Liver (tissue), 9 donors: ENCODE measurements around the gene PSMB9. TPM values are rescaled to one million over a fixed set of nuclear protein-coding genes. Genes with fewer than 3 reads are reported as not detected.

Source experiments
- DNase-seq: peaks from one replicate; pipeline ENCODE4 v3.0.0-alpha.2; 2017; ENCODE audit warnings: low spot score
- H3K27ac ChIP-seq, 2 donors: one replicate each; pipeline ENCODE4 v1.7.0; 2013; ENCODE audit warnings: inconsistent platforms in 2 of 2, low read length in 2 of 2, control low read depth in 1 of 2, low read depth in 1 of 2, mild to moderate bottlenecking in 1 of 2
- H3K27me3 ChIP-seq, 4 donors: one replicate each; pipeline versions ENCODE4 v1.6.1 to v1.7.0; 2013; ENCODE audit warnings: low read length in 3 of 4, inconsistent platforms in 1 of 4, mild to moderate bottlenecking in 1 of 4, moderate library complexity in 1 of 4; ENCODE audit not compliant: control insufficient read depth in 4 of 4, insufficient read depth in 4 of 4
- H3K36me3 ChIP-seq, 4 donors: one replicate each; pipeline versions ENCODE4 v1.6.1 to v1.7.0; 2013; ENCODE audit warnings: low read length in 3 of 4, mild to moderate bottlenecking in 3 of 4, low read depth in 1 of 4, moderate library complexity in 1 of 4; ENCODE audit not compliant: control insufficient read depth in 4 of 4, insufficient read depth in 3 of 4
- H3K4me1 ChIP-seq, 4 donors: one replicate each; pipeline versions ENCODE4 v1.6.1 to v1.7.0; 2013; ENCODE audit warnings: low read length in 3 of 4, mild to moderate bottlenecking in 3 of 4, moderate library complexity in 1 of 4; ENCODE audit not compliant: control insufficient read depth in 4 of 4, insufficient read depth in 4 of 4
- H3K4me3 ChIP-seq, 3 donors: one replicate each; pipeline versions ENCODE4 v1.6.1 to v1.7.0; 2013; ENCODE audit warnings: low read length in 3 of 3, control low read depth in 1 of 3, low read depth in 1 of 3, mild to moderate bottlenecking in 1 of 3
- H3K9ac ChIP-seq, 2 donors: one replicate each; pipeline ENCODE4 v1.7.0; 2013; ENCODE audit warnings: low read length in 2 of 2, mild to moderate bottlenecking in 2 of 2, moderate library complexity in 2 of 2, control low read depth in 1 of 2, low read depth in 1 of 2
- H3K9me3 ChIP-seq, 4 donors: one replicate each; pipeline versions ENCODE4 v1.6.1 to v1.7.0; 2013; ENCODE audit warnings: low read length in 3 of 4; ENCODE audit not compliant: control insufficient read depth in 4 of 4
- ATF3 ChIP-seq: IDR thresholded peaks from 2 replicates; pipeline ENCODE4 v1.6.1; 2016; ENCODE audit warnings: antibody characterized with exemption
- EGR1 ChIP-seq, 2 donors: IDR thresholded peaks; 2 replicates each; pipeline ENCODE4 v1.6.1; 2016 to 2018; ENCODE audit warnings: antibody characterized with exemption in 2 of 2, low read depth in 2 of 2
- FOXA1 ChIP-seq: IDR thresholded peaks from 2 replicates; pipeline ENCODE4 v1.6.1; 2016; ENCODE audit warnings: antibody characterized with exemption
- FOXA2 ChIP-seq: IDR thresholded peaks from 2 replicates; pipeline ENCODE4 v1.6.1; 2016; ENCODE audit warnings: antibody characterized with exemption
- GABPA ChIP-seq, 2 donors: IDR thresholded peaks in 1 of 2; conservative IDR thresholded peaks in 1 of 2; 2 replicates each; pipeline ENCODE4 v1.6.1; 2016; ENCODE audit warnings: antibody characterized with exemption in 2 of 2, mild to moderate bottlenecking in 1 of 2, moderate library complexity in 1 of 2
- JUND ChIP-seq, 2 donors: IDR thresholded peaks; 2 replicates each; pipeline ENCODE4 v1.6.1; 2016; ENCODE audit warnings: antibody characterized with exemption in 2 of 2
- MAX ChIP-seq: IDR thresholded peaks from 2 replicates; pipeline ENCODE4 v1.6.1; 2016; ENCODE audit warnings: antibody characterized with exemption
- NR2F2 ChIP-seq: IDR thresholded peaks from 2 replicates; pipeline ENCODE4 v1.6.1; 2016; ENCODE audit warnings: antibody characterized with exemption
- RAD21 ChIP-seq, 2 donors: IDR thresholded peaks; 2 replicates each; pipeline ENCODE4 v1.6.1; 2016; ENCODE audit warnings: antibody characterized with exemption in 2 of 2, mild to moderate bottlenecking in 2 of 2
- RXRA ChIP-seq, 2 donors: IDR thresholded peaks; 2 replicates each; pipeline ENCODE4 v1.6.1; 2017 to 2018; ENCODE audit warnings: antibody characterized with exemption in 2 of 2, mild to moderate bottlenecking in 1 of 2
- YY1 ChIP-seq: IDR thresholded peaks from 2 replicates; pipeline ENCODE4 v1.6.1; 2016; ENCODE audit warnings: antibody characterized with exemption, mild to moderate bottlenecking
- ZBTB33 ChIP-seq: IDR thresholded peaks from 2 replicates; pipeline ENCODE4 v1.6.1; 2016; ENCODE audit warnings: antibody characterized with exemption
- WGBS: extraction: QIAGEN DNeasy Blood & Tissue Kit; methylation state at CpG from one replicate; pipeline ENCODE4 v1.1.7; 2013; 5-methylcytosine and 5-hydroxymethylcytosine counted together
- polyA plus RNA-seq, 2 donors: library from polyadenylated mRNA; stranded (reverse) in 1 of 2; unstranded in 1 of 2; fragments of 200-250 nt in 1 of 2; fragments of >200 nt in 1 of 2; fragmentation: Nextera tagmentation in 1 of 2; extraction: Ambion mirVana in 1 of 2; gene quantifications; one replicate each; pipeline versions ENCODE4 v1.2.1 to v1.2.3, GENCODE V29; 2013 to 2015
- total RNA-seq, 2 donors: library from RNA; depleted of rRNA; stranded (reverse); fragments of >200 nt; gene quantifications; one replicate each; pipeline ENCODE4 v1.2.3, GENCODE V29; 2014
- donor health status: healthy.
- donor health status: healthy.
- donor health status: healthy.
- donor health status: healthy.
- donor health status: healthy.

The PSMB9 gene
- total and polyA plus RNA-seq, 4 donors, result 11.7 to 31.6 (median 20.2) TPM

- peaks cover 6 to 21% (median 14%) of the 10 kb centered on the region in 4 donors for H3K4me1 ChIP-seq
- H3K9ac ChIP-seq, result peak overlapping the region; percentile 86 to 95
- H3K27ac ChIP-seq, result peak overlapping the region; percentile 98 to 100
- TF ChIP-seq NR2F2, result no peak
- TF ChIP-seq ZBTB33, result no peak
- no peak for TF ChIP-seq ATF3
- TF ChIP-seq GABPA (IDR thresholded peaks at IDR 0.05 in 1 of 2, conservative IDR thresholded peaks at IDR 0.05 in 1 of 2), result no peak
- no peak for TF ChIP-seq YY1
- TF ChIP-seq MAX, result no peak
- TF ChIP-seq RXRA (IDR thresholded peaks at IDR 0.05), result no peak
- no peak for TF ChIP-seq JUND (IDR thresholded peaks at IDR 0.05)
- TF ChIP-seq FOXA1, result no peak
- no peak for TF ChIP-seq FOXA2
- TF ChIP-seq EGR1 (IDR thresholded peaks at IDR 0.05; ENCODE audit: low read depth in 2 of 2), result no peak
- DNase-seq, result peak; percentile 41
- H3K9me3 ChIP-seq, result no peaks in the 10 kb centered on the region
- peaks cover 3 to 35% (median 30%) of the 10 kb centered on the region in 4 donors for H3K36me3 ChIP-seq
- peak overlapping the region; percentile 81 to 91 (median 88) for H3K4me3 ChIP-seq
- WGBS, result under 1% methylated on average over 41 of the region's 41 CpGs
- H3K27me3 ChIP-seq, result no peaks in the 10 kb centered on the region
Measured at GRCh38 chr6:32852844-32853540, 1.0 kb upstream of the PSMB9 start.

- WGBS, result 13% methylated on average over 24 of the region's 24 CpGs
- H3K27me3 ChIP-seq, result no peaks in the 10 kb centered on the region
- H3K27ac ChIP-seq, result peak overlapping the region; percentile 98 to 100
- DNase-seq, result no peak
- H3K9ac ChIP-seq, result peak overlapping the region; percentile 79 to 86
- peak overlapping the region; percentile 81 to 91 (median 88) for H3K4me3 ChIP-seq
- peaks cover 3 to 38% (median 34%) of the 10 kb centered on the region in 4 donors for H3K36me3 ChIP-seq
- no peaks in the 10 kb centered on the region for H3K9me3 ChIP-seq
- H3K4me1 ChIP-seq, result peaks cover 6 to 21% (median 14%) of the 10 kb centered on the region in 4 donors
- TF ChIP-seq GABPA (IDR thresholded peaks at IDR 0.05 in 1 of 2, conservative IDR thresholded peaks at IDR 0.05 in 1 of 2), result no peak
- TF ChIP-seq RXRA (IDR thresholded peaks at IDR 0.05), result peak in 1 of 2 donors; percentile 5
Measured at GRCh38 chr6:32854376-32855178, 585 bp downstream of the PSMB9 start.

- 80% methylated on average over 8 of the region's 8 CpGs for WGBS
- H3K27ac ChIP-seq, result no peak overlapping the region
- peaks cover 0 to 30% (median 27%) of the 10 kb centered on the region in 4 donors for H3K36me3 ChIP-seq
- no peak overlapping the region for H3K4me3 ChIP-seq
- H3K27me3 ChIP-seq, result no peaks in the 10 kb centered on the region
- H3K9ac ChIP-seq, result no peak overlapping the region
- TF ChIP-seq EGR1 (IDR thresholded peaks at IDR 0.05; ENCODE audit: low read depth in 2 of 2), result no peak
- no peak for TF ChIP-seq YY1
- no peak for TF ChIP-seq RAD21 (IDR thresholded peaks at IDR 0.05)
- no peak for TF ChIP-seq NR2F2
- no peak for TF ChIP-seq MAX
- TF ChIP-seq JUND (IDR thresholded peaks at IDR 0.05), result no peak
- no peaks in the 10 kb centered on the region for H3K9me3 ChIP-seq
- peaks cover 6 to 21% (median 14%) of the 10 kb centered on the region in 4 donors for H3K4me1 ChIP-seq
- no peak for DNase-seq
Measured at GRCh38 chr6:32855467-32856174, 1.6 kb downstream of the PSMB9 start.
